Tibial nerve (tissue), 4 donors: ENCODE results near the gene TFDP2. TPM values are rescaled to one million over a fixed set of nuclear protein-coding genes. Genes with fewer than 3 reads are reported as not detected.

Experiments used
- DNase-seq, 2 donors: peaks; one replicate each; pipeline ENCODE4 v3.0.0-alpha.2; 2019; ENCODE audit warnings: low spot score in 2 of 2
- H3K27ac ChIP-seq, 4 donors: fragments of 200-600 bp; sonication (generic) in 3 of 4; one replicate each; pipeline ENCODE4 v1.5.1; 2017 to 2019; ENCODE audit warnings: mild to moderate bottlenecking in 1 of 4
- H3K27me3 ChIP-seq, 2 donors: fragments of 200-600 bp; sonication (generic) in 1 of 2; one replicate each; pipeline versions ENCODE4 v1.5.1 to v1.6.0; 2017 to 2019
- H3K36me3 ChIP-seq, 3 donors: fragments of 200-600 bp; sonication (generic); one replicate each; pipeline ENCODE4 v1.5.1; 2018 to 2019
- H3K4me1 ChIP-seq, 4 donors: fragments of 200-600 bp; sonication (generic) in 3 of 4; one replicate each; pipeline ENCODE4 v1.5.1; 2017 to 2019
- H3K4me3 ChIP-seq, 4 donors: fragments of 200-600 bp; sonication (generic) in 3 of 4; one replicate each; pipeline ENCODE4 v1.5.1; 2017 to 2019; ENCODE audit warnings: mild to moderate bottlenecking in 1 of 4, moderate library complexity in 1 of 4
- H3K9me3 ChIP-seq, 4 donors: fragments of 200-600 bp; sonication (generic) in 3 of 4; one replicate each; pipeline ENCODE4 v1.5.1; 2017 to 2019
- CTCF ChIP-seq, 5 experiments: fragments of 200-600 bp in 3 of 5; fragments of 450-650 bp in 2 of 5; sonication (generic) in 3 of 5; IDR thresholded peaks; one replicate each; pipeline ENCODE4 v1.5.1; 2016 to 2019; ENCODE audit warnings: antibody characterized with exemption in 5 of 5, mild to moderate bottlenecking in 3 of 5, moderate library complexity in 2 of 5
- EP300 ChIP-seq, 2 donors: sonication (generic); formaldehyde crosslinking; IDR thresholded peaks; one replicate each; pipeline ENCODE4 v1.6.1; 2017; ENCODE audit warnings: antibody characterized with exemption in 2 of 2, mild to moderate bottlenecking in 1 of 2
- POLR2A ChIP-seq, 2 donors: fragments of 450-650 bp; IDR thresholded peaks; one replicate each; pipeline ENCODE4 v1.6.1; 2017; ENCODE audit warnings: antibody characterized with exemption in 2 of 2, mild to moderate bottlenecking in 2 of 2, moderate library complexity in 2 of 2
- WGBS, 2 donors: methylation state at CpG; one replicate each; pipeline ENCODE4 v1.1.5; 2018; 5-methylcytosine and 5-hydroxymethylcytosine counted together
- total RNA-seq, 4 donors: library from RNA; depleted of rRNA; stranded (reverse); fragments of >200 nt; gene quantifications; one replicate each; pipeline ENCODE4 v1.1.0, GENCODE V29; 2016

Gene TFDP2
- total RNA-seq, 4 donors from 2014 or later: 30.0 to 95.7 (median 70.6) TPM

- Histone ChIP-seq H3K27ac (no peak overlapping the region), H3K36me3 (peaks cover 0 to 40% (median 4%) of the 10 kb centered on the region in 3 donors), H3K9me3 (peaks cover 0 to 5% (median 0%) of the 10 kb centered on the region in 4 donors), H3K27me3 (no peaks in the 10 kb centered on the region), H3K4me1 (no peaks in the 10 kb centered on the region), H3K4me3 (no peak overlapping the region)
- no peak for DNase-seq
- WGBS, 2 donors: 76 to 87% methylated on average over 4 of the region's 4 CpGs
- TF ChIP-seq EP300 (IDR thresholded peaks at IDR 0.05) (no peak), CTCF (IDR thresholded peaks at IDR 0.05) (no peak), POLR2A (IDR thresholded peaks at IDR 0.05) (no peak)
These were observed 245.1 kb downstream of the TFDP2 start for GRCh38 chr3:141904203-141904602.

GRCh38 chr3:141901914-141902313 lies 247.4 kb downstream of the TFDP2 start:
- Histone ChIP-seq H3K4me1 (no peaks in the 10 kb centered on the region), H3K4me3 (no peak overlapping the region), H3K27me3 (no peaks in the 10 kb centered on the region), H3K9me3 (peaks cover 0 to 5% (median 0%) of the 10 kb centered on the region in 4 donors), H3K27ac (no peak overlapping the region), H3K36me3 (peaks cover 0 to 23% (median 0%) of the 10 kb centered on the region in 3 donors)
- DNase-seq: no peak
- WGBS, 2 donors: 76 to 83% methylated on average over 2 of the region's 2 CpGs
- TF ChIP-seq POLR2A (IDR thresholded peaks at IDR 0.05): no peak
- TF ChIP-seq EP300 (IDR thresholded peaks at IDR 0.05): peak in 1 of 2 donors; percentile 20

GRCh38 chr3:141900343-141900742 lies 249.0 kb downstream of the TFDP2 start:
- 96 to 98% methylated on average over 3 of the region's 3 CpGs for WGBS, 2 donors
- peaks cover 0 to 5% (median 0%) of the 10 kb centered on the region in 4 donors for H3K9me3 ChIP-seq
- H3K4me1 ChIP-seq: no peaks in the 10 kb centered on the region
- DNase-seq: no peak
- no peak overlapping the region for H3K27ac ChIP-seq
- no peaks in the 10 kb centered on the region for H3K27me3 ChIP-seq
- peaks cover 0 to 16% (median 0%) of the 10 kb centered on the region in 3 donors for H3K36me3 ChIP-seq
- no peak overlapping the region for H3K4me3 ChIP-seq
- no peak for TF ChIP-seq POLR2A (IDR thresholded peaks at IDR 0.05)
- TF ChIP-seq EP300 (IDR thresholded peaks at IDR 0.05): no peak
- no peak for TF ChIP-seq CTCF (IDR thresholded peaks at IDR 0.05)

- H3K9me3 ChIP-seq: peaks cover 0 to 5% (median 0%) of the 10 kb centered on the region in 4 donors
- H3K4me1 ChIP-seq: peaks cover 0 to 7% (median 2%) of the 10 kb centered on the region in 4 donors
- no peak overlapping the region for H3K4me3 ChIP-seq
- WGBS, 2 donors: 97 to 98% methylated on average over 1 of the region's 1 CpG
- peaks cover 0 to 10% (median 0%) of the 10 kb centered on the region in 3 donors for H3K36me3 ChIP-seq
- no peaks in the 10 kb centered on the region for H3K27me3 ChIP-seq
- DNase-seq: no peak
- no peak for TF ChIP-seq CTCF (IDR thresholded peaks at IDR 0.05)
- no peak for TF ChIP-seq EP300 (IDR thresholded peaks at IDR 0.05)
- TF ChIP-seq POLR2A (IDR thresholded peaks at IDR 0.05): no peak
- no peak overlapping the region for H3K27ac ChIP-seq
These were observed 250.4 kb downstream of the TFDP2 start for GRCh38 chr3:141898908-141899307.

GRCh38 chr3:141895731-141896130 lies 253.6 kb downstream of the TFDP2 start:
- H3K27ac ChIP-seq: no peak overlapping the region
- H3K4me1 ChIP-seq: peaks cover 0 to 7% (median 2%) of the 10 kb centered on the region in 4 donors
- H3K9me3 ChIP-seq: peaks cover 0 to 5% (median 0%) of the 10 kb centered on the region in 4 donors
- no peak for TF ChIP-seq CTCF (IDR thresholded peaks at IDR 0.05)
- no peak for TF ChIP-seq EP300 (IDR thresholded peaks at IDR 0.05)
- TF ChIP-seq POLR2A (IDR thresholded peaks at IDR 0.05): no peak
- H3K36me3 ChIP-seq: peaks cover 0 to 4% (median 0%) of the 10 kb centered on the region in 3 donors
- H3K27me3 ChIP-seq: no peaks in the 10 kb centered on the region
- H3K4me3 ChIP-seq: no peak overlapping the region
- WGBS, 2 donors: 93 to 96% methylated on average over 3 of the region's 3 CpGs
- no peak for DNase-seq
